HG02840 (cell line): ENCODE measurements around the gene CATSPERD.
A peak's percentile ranks its signal among the peaks of the same experiment; 100 is the strongest.

Experiments used
- ATAC-seq: cut with Tn5 transposase; IDR thresholded peaks from one replicate; pipeline ENCODE4 v1.9.1; 2021; ENCODE audit warnings: mild to moderate bottlenecking, moderate library complexity, moderate number of reproducible peaks; ENCODE audit not compliant: unreplicated experiment, low FRiP score

The CATSPERD gene

DNA sequence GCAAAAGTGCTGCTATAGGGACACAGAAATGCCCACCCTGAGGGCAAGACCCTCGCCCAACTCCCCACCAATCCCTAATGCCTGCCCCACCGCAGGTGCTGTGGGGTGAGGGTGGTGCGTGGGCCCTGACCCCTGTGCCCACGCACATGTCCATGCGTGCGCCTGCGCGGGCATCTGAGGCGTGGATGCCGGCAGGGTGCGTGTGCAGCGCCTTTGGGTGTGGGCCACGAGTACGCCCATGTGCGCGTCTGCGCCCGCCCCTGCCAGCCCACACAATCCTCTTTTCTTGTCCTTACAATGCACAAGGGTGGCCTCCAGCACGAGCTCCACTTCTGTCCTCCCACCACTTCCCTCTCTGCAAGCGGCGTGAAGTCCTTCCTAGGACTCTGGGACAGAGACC, 104.7 kb downstream of the CATSPERD start:
- no peak for ATAC-seq

DNA sequence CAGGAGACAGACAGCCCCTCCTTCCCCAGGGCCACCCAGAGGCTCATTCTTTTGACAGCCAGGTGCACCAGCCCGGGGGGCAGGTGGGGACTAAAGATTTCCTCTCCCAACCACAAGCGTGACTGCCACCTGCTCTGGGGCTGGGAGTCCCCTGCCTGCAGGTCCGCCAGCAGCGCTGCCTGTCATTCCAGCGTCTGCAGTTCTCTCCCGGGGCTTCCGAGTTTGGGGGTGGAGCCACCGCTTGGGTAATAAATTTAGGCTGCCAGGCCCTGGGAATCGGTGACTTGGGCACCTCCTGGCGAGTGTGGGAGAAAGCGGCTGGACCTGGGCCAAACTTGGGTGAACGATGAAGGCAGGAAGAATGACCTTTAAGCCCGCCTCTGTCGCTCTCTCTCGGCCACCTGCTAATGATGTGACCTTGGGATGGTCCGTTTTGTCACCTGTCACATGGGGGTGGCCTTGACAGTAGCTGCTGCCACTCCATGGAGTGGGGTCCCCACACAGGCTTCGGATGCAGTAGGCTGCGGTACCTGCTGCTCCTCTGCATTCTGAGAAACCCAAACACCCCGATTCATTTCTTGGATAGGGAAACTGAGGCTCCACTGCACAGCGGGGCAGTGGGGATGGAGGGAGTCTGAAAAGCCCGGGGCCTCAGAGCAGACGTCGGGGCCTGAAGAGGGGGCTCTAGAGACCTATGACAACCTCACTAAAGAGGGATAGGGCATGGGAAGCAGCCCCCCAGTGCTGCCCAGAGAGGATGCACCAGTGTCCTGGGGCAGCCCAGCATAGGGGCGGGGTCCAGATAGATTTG, 106.3 kb downstream of the CATSPERD start:
- ATAC-seq: no peak

DNA sequence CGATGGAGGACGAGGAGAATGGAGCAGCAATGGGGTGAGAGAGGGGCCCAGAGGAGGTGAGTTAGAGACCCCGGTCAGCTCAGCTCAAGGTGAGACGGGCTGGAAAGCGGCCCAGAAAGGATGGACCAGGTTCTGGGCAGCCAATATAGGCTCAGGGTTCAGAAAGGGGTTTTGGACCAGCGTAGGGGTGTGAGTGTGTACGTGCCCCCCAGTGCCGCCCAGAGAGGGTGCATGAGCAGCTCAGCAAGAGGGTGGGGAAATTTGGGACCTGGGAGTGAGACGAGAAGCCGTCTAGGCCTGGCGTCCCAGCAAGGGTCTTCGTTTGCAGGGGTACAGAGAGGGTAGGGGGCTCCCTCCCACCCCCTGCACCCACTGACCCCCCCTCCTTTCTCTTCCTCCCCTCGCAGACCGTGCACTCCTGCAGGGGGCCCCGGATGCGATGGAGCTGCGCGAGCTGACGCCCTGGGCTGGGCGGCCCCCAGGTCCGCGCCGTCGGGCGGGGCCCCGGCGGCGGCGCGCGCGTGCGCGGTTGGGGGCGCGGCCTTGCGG, 107.0 kb downstream of the CATSPERD start:
- peak; percentile 50 for ATAC-seq

DNA sequence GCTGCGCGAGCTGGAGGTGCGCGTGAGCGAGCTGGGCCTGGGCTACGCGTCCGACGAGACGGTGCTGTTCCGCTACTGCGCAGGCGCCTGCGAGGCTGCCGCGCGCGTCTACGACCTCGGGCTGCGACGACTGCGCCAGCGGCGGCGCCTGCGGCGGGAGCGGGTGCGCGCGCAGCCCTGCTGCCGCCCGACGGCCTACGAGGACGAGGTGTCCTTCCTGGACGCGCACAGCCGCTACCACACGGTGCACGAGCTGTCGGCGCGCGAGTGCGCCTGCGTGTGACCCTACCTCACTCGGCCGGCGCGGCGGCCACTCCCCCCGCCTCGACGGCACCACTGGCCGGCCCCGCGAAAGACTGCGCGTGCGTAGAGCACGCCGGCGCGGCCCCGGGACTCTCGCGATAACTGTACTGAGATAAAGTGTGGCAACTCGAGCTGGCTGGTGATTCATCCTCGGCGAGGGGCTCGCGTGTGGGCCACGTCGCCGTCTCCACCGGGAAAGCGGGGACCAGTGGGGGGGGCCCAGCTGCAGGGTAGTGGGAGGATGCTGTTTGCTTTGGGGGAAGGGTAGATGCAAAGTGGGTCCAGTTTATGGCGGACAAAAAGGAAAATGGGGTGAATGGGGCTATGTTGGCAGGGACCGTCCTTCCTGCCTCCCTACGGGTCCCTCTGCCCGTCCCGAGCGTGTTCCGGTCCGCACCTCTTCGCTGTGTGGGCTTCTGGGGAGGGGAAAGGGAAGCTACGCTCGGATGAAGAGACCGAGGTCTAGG, 107.6 kb downstream of the CATSPERD start:
- ATAC-seq: peak; percentile 69
